Panc1 (cell line): ENCODE measurements around the gene NEFH. TPM values are rescaled to one million over a fixed set of nuclear protein-coding genes. Genes with fewer than 3 reads are reported as not detected.

Experiments
- ATAC-seq: fragments of 200-7000 bp; cut with Tn5 transposase; 2 replicates; pipeline ENCODE4 v1.9.1; 2020; ENCODE audit warnings: mild to moderate bottlenecking, moderate library complexity
- BruUV-seq: library from RNA; stranded (reverse); fragments of 400-500 nt; replicated peaks from 2 replicates; lab custom pipeline; 2021; lab: Mats Ljungman, UMichigan
- CTCF ChIA-PET: fragments of 300-600 bp; sonication (Branson Sonifier 250); formaldehyde crosslinking; loops from one replicate; lab custom pipeline; 2022; ENCODE audit warnings: antibody characterized with exemption; lab: Charles Lee
- POLR2A ChIA-PET: fragments of 300-600 bp; sonication (Branson Sonifier 250); formaldehyde crosslinking; loops from one replicate; lab custom pipeline; 2022; ENCODE audit warnings: antibody characterized with exemption; lab: Charles Lee
- DNase-seq: peaks from one replicate; pipeline ENCODE4 v3.0.0-alpha.2; 2010; ENCODE audit warnings: low read depth, low spot score
- H3K27ac ChIP-seq: 2 replicates; pipeline ENCODE4 v1.5.1; 2011; ENCODE audit warnings: mild to moderate bottlenecking, low read length, inconsistent platforms
- H3K27me3 ChIP-seq: fragments of 200-500 bp; sonication (Bioruptor generic); 2 replicates; pipeline ENCODE4 v1.6.0; 2014; ENCODE audit warnings: low read length, inconsistent platforms; ENCODE audit not compliant: control insufficient read depth, insufficient read depth
- H3K36me3 ChIP-seq: fragments of 200-500 bp; sonication (Bioruptor generic); 2 replicates; pipeline ENCODE4 v1.5.1; 2014; ENCODE audit warnings: inconsistent platforms, mild to moderate bottlenecking, low read length, moderate library complexity; ENCODE audit not compliant: control insufficient read depth, insufficient read depth
- H3K4me1 ChIP-seq: 2 replicates; pipeline ENCODE4 v1.5.1; 2011; ENCODE audit warnings: inconsistent platforms, mild to moderate bottlenecking, low read length, moderate library complexity; ENCODE audit not compliant: control insufficient read depth, insufficient read depth
- H3K4me3 ChIP-seq, 2 experiments: 2 replicates each; pipeline ENCODE4 v1.5.1; 2011 to 2012; ENCODE audit warnings: low read depth in 2 of 2, low read length in 2 of 2, mild to moderate bottlenecking in 2 of 2, inconsistent platforms in 1 of 2, moderate library complexity in 1 of 2
- H3K9me3 ChIP-seq: fragments of 200-500 bp; sonication (Bioruptor generic); 2 replicates; pipeline ENCODE4 v1.5.1; 2014; ENCODE audit warnings: low read depth, mild to moderate bottlenecking, inconsistent platforms, low read length, moderate library complexity; ENCODE audit not compliant: control insufficient read depth, insufficient read depth
- CTCF ChIP-seq: fragments of 450-650 bp; IDR thresholded peaks from 2 replicates; pipeline ENCODE4 v1.5.1; 2017; ENCODE audit warnings: mild to moderate bottlenecking
- POLR2AphosphoS5 ChIP-seq: IDR thresholded peaks from 2 replicates; pipeline ENCODE4 v1.6.1; 2012; ENCODE audit warnings: mild to moderate bottlenecking, low read depth, low read length, moderate library complexity
- SIN3A ChIP-seq: IDR thresholded peaks from 2 replicates; pipeline ENCODE4 v1.6.1; 2012; ENCODE audit warnings: low read depth, mild to moderate bottlenecking, low read length, moderate library complexity, borderline replicate concordance; ENCODE audit not compliant: insufficient read depth
- TCF7L2 ChIP-seq: IDR thresholded peaks from 2 replicates; pipeline ENCODE4 v1.6.1; 2011; ENCODE audit warnings: mild to moderate bottlenecking, low read depth, low read length, inconsistent platforms
- in situ Hi-C: cut with HindIII; loops from 2 replicates; pipeline ENCODE4 v1.10.0; 2016; ENCODE audit warnings: low sequenced_read_pairs, low pct_unique_long_range_greater_than_20kb
- intact Hi-C: fragments of 100-400 bp; cut with micrococcal nuclease; formaldehyde crosslinking; loops from one replicate; pipeline ENCODE4 v1.10.0; 2022; ENCODE audit not compliant: unreplicated experiment
- total RNA-seq: library from RNA; stranded (reverse); gene quantifications from one replicate; pipeline ENCODE4 v1.2.1, GENCODE V29; 2021; ENCODE audit not compliant: unreplicated experiment
- TF ChIP-seq, protein P1 (sequence below), 2 experiments: IDR thresholded peaks; 2 replicates each; pipeline ENCODE4 v1.6.1; 2011 to 2012; ENCODE audit warnings: low read depth in 2 of 2, control low read depth in 1 of 2, low read length in 1 of 2, mild to moderate bottlenecking in 1 of 2, moderate library complexity in 1 of 2; ENCODE audit not compliant: insufficient read depth in 1 of 2

NEFH gene
- total RNA-seq, 1 experiment from 2014 or later, result 0.08 TPM

DNA sequence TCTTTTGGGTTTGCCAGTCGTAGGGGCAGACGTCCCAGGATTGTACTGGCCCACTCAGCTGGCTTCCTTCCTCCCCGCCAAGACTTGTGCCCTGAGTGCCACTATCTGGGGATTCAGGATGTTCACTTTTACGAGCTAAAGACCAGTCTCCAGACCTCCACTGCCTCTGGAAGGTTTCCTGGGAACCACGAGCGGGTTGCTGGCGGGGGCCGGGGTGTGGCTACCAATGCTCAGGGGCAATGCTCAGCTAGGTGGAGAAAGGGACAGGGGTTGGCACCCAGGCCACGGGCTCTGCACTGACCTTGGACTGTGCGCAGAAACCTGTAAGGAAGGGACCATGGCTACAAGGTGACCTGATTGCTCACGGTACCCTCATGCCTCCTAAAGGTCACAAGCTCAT lies 2.2 kb downstream of the NEFH start:
- 0 out of 2 replicates have a peak, but pooled peaks cover 2% of the 10 kb centered on the region for H3K4me1 ChIP-seq
- no peaks in the 10 kb centered on the region for H3K36me3 ChIP-seq
- CTCF ChIA-PET, result no interaction called here
- H3K27ac ChIP-seq, result no peak overlapping the region
- DNase-seq (no peak), ATAC-seq (no peak)
- TF ChIP-seq TCF7L2 (no peak), SIN3A (no peak), POLR2AphosphoS5 (no peak), CTCF (no peak)
- TF ChIP-seq, protein P1, sequence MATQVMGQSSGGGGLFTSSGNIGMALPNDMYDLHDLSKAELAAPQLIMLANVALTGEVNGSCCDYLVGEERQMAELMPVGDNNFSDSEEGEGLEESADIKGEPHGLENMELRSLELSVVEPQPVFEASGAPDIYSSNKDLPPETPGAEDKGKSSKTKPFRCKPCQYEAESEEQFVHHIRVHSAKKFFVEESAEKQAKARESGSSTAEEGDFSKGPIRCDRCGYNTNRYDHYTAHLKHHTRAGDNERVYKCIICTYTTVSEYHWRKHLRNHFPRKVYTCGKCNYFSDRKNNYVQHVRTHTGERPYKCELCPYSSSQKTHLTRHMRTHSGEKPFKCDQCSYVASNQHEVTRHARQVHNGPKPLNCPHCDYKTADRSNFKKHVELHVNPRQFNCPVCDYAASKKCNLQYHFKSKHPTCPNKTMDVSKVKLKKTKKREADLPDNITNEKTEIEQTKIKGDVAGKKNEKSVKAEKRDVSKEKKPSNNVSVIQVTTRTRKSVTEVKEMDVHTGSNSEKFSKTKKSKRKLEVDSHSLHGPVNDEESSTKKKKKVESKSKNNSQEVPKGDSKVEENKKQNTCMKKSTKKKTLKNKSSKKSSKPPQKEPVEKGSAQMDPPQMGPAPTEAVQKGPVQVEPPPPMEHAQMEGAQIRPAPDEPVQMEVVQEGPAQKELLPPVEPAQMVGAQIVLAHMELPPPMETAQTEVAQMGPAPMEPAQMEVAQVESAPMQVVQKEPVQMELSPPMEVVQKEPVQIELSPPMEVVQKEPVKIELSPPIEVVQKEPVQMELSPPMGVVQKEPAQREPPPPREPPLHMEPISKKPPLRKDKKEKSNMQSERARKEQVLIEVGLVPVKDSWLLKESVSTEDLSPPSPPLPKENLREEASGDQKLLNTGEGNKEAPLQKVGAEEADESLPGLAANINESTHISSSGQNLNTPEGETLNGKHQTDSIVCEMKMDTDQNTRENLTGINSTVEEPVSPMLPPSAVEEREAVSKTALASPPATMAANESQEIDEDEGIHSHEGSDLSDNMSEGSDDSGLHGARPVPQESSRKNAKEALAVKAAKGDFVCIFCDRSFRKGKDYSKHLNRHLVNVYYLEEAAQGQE (IDR thresholded peaks at IDR 0.05; ENCODE audit: insufficient read depth in 1 of 2, low read depth in 2 of 2, low read length in 1 of 2), result no peak
- intact Hi-C loops (no loop called here), in situ Hi-C loops (no loop called here)
- no TSS peak for BruUV-seq
- H3K4me3 ChIP-seq, result no peak overlapping the region
- H3K9me3 ChIP-seq, result no peaks in the 10 kb centered on the region
- POLR2A ChIA-PET, result no interaction called here
- no peaks in the 10 kb centered on the region for H3K27me3 ChIP-seq

DNA sequence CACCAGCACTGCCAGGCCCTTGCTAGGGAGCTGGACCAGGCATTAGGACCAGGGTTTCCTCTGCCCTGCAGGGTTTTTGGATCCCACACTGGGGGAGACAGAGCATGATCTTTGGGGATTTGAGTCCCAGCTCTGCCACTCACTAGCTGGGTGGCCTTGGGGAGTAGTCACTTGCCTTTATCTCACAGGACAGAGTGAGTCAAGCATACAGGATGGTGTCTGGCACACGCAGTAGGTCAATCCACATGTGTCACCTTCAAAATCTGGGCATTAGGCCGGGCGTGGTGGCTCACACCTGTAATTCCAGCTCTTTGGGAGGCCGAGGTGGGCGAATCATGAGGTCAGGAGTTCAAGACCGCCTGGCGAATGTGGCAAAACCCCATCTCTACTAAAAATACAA lies 2.7 kb downstream of the NEFH start:
- in situ Hi-C loops, result no loop called here
- DNase-seq, result no peak
- no peak for ATAC-seq
- Histone ChIP-seq H3K27me3 (no peaks in the 10 kb centered on the region), H3K27ac (no peak overlapping the region), H3K4me3 (no peak overlapping the region), H3K9me3 (no peaks in the 10 kb centered on the region), H3K4me1 (0 out of 2 replicates have a peak, but pooled peaks cover 1% of the 10 kb centered on the region), H3K36me3 (no peaks in the 10 kb centered on the region)
- TF ChIP-seq, protein P1 (IDR thresholded peaks at IDR 0.05; ENCODE audit: insufficient read depth in 1 of 2, low read depth in 2 of 2, low read length in 1 of 2), result no peak
- no peak for TF ChIP-seq CTCF
- TF ChIP-seq SIN3A, result no peak
- no peak for TF ChIP-seq POLR2AphosphoS5
- intact Hi-C loops, result no loop called here
- CTCF ChIA-PET, result interaction anchor here (0.6 to 0.7 kb wide), 2 partner anchors 107 to 606 kb away, joined by 3 read pairs; no protein-coding TSS in a partner anchor
- POLR2A ChIA-PET, result interaction anchor here (0.6 kb wide), 1 partner anchor 18 kb away, joined by 6 read pairs; no protein-coding TSS in a partner anchor
- no TSS peak for BruUV-seq
